Stimulated activated CD4-positive, alpha-beta T cell treated with anti-CD3 and anti-CD28 coated beads, Interleukin-12 subunit alpha, Interleukin-12 subunit beta, amount 100 ng/mL, for 48 hours (primary cell): ENCODE measurements around the gene RAD9B.
"Not testable (repeated sequence)": the region's sequence is repeated elsewhere in the genome, so short reads cannot be mapped to it uniquely, and the experiment has no call there.

Source experiments
- DNase-seq, 3 donors: peaks; one replicate each; pipeline ENCODE4 v3.0.0-alpha.2; 2020; ENCODE audit warnings: low read depth in 2 of 3, low spot score in 1 of 3

Gene RAD9B

GRCh38 chr12:110501752-110502738, at the start of gene RAD9B, which contains the start of gene VPS29:
TSS of gene RAD9B (plus strand) at chr12:110502331. CDS start at chr12:110502338, 7 bp downstream.
TSS of gene VPS29 (minus strand) at chr12:110502111. CDS start at chr12:110502051, 60 bp downstream.
- DNase-seq = peak; percentile 98 to 99 (median 98)

GRCh38 chr12:110453569-110454296, 48.4 kb upstream of the RAD9B start:
- no peak for DNase-seq

- DNase-seq = no peak
Observed at GRCh38 chr12:110458756-110459155, 43.4 kb upstream of the RAD9B start.

GRCh38 chr12:110461189-110461588, 40.9 kb upstream of the RAD9B start:
- DNase-seq = not testable (repeated sequence)

DNA sequence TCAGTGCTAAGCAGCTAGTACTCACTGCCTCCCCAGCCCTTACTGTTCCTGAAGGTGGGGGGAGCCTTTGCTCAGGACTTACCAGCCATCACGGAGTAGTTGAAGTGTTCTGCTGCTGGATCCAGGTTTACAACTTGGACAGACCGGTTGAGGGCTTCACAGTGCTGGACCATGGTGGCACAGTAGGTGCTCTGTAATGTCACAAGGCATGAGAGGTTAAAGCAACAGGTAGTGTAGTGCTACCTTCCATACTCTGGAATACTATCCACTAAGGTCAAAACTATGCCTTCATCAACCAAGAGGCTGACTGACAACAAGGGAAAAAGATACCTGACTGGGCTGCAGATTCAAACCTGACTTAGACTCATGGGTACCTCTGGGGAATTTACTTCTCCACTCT, 37.1 kb upstream of the RAD9B start:
- DNase-seq = no peak

DNA sequence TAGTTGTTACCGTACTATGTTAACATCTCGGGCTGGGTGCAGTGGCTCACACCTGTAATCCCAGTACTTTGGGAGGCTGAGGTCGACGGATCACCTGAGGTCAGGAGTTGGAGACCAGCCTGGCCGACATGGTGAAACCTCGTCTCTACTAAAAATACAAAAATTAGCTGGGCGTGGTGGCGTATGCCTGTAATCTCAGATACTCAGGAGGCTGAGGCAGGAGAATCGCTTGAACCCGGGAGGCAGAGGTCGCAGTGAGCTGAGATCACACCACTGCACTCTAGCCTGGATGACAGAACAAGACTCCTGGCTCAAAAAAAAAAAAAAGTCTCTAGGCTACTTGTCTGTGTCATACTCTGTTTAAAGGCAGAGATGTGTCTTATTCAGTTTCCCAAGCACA, 36.4 kb upstream of the RAD9B start:
- not testable (repeated sequence) for DNase-seq

- no peak for DNase-seq
Observed at GRCh38 chr12:110466791-110467190, 35.3 kb upstream of the RAD9B start.

DNA sequence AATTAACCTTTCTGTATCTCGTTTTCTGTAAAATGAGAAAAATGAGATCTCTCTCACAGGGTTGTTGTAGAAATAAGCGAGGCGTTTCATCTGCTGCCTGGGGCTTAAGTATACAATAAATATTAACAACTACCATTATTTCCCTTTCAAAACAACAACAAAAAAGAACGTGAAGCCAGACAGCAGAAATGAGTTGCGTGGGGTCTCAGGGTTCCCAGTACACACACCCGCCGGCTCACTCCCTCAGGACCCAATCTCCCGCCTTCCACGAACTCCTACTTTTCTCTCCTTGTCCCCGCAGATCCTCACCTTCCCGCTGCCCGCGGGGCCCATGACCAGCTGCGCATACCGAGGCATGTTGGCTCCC, 34.3 kb upstream of the RAD9B start:
- DNase-seq = no peak

GRCh38 chr12:110468214-110469048, 33.7 kb upstream of the RAD9B start, which contains the start of the genes FAM216A and GPN3:
TSS of gene FAM216A (plus strand) at chr12:110468845. CDS start at chr12:110468876, 31 bp downstream.
TSS of gene GPN3 (minus strand) at chr12:110468257. CDS start at chr12:110468203, 54 bp downstream.
- peak; percentile 90 to 97 (median 95) for DNase-seq

DNA sequence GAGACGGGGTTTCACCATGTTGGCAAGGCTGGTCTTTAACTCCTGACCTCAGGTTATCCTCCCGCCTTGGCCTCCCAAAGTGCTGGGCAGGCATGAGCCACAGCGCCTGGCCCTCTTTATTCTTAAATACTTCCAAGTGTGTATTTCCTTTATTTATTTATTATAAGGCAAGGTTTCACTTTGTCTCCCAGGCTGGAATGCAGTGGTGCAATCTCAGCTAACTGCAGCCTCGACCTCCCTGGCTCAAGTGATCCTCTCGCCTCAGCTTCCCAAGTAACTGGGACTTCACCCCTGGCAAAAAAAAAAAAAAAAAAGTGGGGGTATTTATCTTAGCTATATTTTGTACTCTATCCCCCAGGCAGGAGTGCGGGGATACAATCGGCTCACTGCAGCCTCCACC, 26.7 kb upstream of the RAD9B start:
- DNase-seq = no peak

- DNase-seq = no peak
Observed at GRCh38 chr12:110498984-110499706, 3.0 kb upstream of the RAD9B start.

DNA sequence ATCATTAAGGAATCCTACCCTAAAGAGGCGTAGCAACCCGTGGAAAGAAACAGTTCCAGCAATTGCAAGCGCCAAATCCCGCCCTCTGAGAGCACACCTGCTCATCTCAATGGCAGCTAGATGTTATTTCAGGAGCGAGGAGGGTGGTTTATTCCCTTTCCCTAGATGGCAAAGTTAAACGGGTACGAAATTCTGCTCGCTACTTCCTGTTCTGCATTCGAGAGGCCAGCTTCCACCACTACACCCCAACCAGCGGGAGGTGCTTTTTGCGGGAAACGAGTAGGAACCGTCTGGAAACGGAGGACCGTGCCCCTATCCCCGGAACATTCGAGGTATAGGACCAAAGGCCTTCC, 756 bp upstream of the RAD9B start:
- peak; percentile 4 to 18 (median 10) for DNase-seq

DNA sequence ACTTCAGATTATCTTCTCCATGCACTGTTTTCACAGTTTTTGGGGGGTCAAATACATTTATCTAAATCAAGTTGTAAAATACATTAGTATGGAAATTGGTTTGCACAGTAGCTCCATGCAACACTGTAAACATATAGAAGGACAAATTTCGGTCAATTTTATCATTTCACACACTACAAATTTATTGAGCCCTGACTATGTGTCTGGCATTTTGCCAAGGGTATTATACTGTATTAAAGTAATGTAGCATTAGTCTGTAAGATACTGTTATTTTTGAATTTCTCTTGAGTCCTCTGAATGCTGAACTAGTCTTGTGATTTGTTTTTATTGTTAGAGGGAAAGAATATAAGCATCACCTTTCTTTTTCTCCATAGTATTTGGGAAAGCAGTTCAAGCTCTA, 1.3 kb downstream of the RAD9B start:
- DNase-seq = no peak

DNA sequence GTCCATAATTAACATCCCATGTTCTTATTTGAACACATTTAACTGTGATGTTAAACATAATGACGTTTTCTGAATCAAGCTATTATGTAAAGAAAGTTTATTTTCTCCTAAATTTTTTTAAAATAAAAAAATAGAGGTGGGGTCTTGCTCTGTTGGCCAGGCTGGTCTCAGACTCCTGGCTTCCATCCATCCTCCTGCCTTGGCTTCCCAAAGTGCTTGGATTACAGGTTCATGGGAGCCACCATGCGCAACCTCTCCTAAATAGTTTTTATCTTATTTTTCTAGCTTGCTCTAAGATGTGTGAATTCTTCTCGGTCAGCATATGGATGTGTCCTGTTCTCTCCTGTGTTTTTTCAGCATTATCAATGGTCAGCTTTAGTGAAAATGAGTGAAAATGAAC, 3.2 kb downstream of the RAD9B start:
- no peak for DNase-seq

- DNase-seq = no peak
Observed at GRCh38 chr12:110508071-110508586, 6.0 kb downstream of the RAD9B start.

GRCh38 chr12:110513842-110514241, 11.7 kb downstream of the RAD9B start:
- no peak for DNase-seq

GRCh38 chr12:110514363-110514762, 12.2 kb downstream of the RAD9B start:
- DNase-seq = no peak

DNA sequence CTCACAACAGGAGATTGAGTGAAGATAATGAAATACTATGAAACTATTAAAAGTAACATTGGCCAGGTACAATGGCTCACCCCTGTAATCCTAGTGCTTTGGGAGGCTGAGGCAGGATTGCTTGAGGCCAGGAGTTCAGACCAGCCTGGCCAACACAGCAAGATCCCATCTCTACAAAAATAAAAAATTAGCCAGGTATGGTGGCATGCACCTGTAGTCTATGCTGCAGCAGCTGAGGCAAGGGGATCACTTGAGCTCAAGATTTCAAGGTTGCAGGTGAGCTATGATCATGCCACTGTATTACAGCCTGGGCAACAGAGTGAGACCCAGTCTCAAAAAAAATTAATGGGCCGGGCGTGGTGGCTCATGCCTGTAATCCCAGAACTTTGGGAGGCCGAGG, 14.9 kb downstream of the RAD9B start:
- no peak for DNase-seq

GRCh38 chr12:110518014-110518413, 15.9 kb downstream of the RAD9B start:
- DNase-seq = not testable (repeated sequence)
